Measurements from ENCODE around the gene PMPCA.

PMPCA gene, protein sequence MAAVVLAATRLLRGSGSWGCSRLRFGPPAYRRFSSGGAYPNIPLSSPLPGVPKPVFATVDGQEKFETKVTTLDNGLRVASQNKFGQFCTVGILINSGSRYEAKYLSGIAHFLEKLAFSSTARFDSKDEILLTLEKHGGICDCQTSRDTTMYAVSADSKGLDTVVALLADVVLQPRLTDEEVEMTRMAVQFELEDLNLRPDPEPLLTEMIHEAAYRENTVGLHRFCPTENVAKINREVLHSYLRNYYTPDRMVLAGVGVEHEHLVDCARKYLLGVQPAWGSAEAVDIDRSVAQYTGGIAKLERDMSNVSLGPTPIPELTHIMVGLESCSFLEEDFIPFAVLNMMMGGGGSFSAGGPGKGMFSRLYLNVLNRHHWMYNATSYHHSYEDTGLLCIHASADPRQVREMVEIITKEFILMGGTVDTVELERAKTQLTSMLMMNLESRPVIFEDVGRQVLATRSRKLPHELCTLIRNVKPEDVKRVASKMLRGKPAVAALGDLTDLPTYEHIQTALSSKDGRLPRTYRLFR

DNA sequence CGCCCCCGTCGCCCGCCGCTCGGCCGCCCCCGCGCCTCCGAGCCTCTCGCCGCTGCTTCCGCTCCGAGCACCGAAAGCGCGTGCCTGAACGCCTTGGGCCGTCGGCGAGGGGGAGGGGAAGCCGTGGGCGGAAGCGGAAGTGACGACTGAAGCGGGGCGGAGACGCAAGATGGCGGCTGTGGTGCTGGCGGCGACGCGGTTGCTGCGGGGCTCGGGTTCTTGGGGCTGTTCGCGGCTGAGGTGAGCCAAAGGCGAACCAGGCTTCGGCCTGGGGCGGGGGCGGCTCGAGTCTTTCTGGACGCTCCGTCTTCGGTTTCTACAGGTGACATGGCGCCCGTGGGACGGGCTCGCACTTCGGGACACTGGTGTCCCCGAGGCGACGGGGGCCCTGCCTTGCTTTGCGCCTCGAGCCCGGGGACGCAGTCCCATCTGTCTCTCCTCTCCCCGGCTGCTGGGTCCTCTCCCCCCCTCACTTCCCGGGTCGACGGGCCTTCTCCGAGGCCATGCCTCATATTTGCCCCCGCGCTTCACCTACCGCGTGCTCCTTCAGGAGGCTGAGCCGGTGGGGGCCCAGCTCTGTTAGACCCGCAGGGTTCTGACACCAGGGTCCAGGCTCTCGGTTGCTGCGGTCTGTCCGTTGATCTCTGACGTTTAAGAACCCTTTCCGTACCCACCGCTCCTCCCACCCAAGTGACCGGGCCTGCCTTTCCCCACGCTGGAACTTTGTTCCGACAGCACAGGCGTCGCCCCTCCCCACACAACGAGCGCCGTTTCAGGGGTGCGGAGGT is at the start of gene PMPCA, which contains the start of gene ENTR1:
Gene PMPCA (plus strand): TSS at position 159 of the 788 bp plus-strand sequence. CDS start 11 bp downstream, at position 170.
Gene ENTR1 (minus strand): TSS at position 115 of the 788 bp plus-strand sequence. CDS start 217 bp downstream, outside the sequence.
- peak; percentile 95 for DNase-seq (ENCODE audit: low read depth)

DNA sequence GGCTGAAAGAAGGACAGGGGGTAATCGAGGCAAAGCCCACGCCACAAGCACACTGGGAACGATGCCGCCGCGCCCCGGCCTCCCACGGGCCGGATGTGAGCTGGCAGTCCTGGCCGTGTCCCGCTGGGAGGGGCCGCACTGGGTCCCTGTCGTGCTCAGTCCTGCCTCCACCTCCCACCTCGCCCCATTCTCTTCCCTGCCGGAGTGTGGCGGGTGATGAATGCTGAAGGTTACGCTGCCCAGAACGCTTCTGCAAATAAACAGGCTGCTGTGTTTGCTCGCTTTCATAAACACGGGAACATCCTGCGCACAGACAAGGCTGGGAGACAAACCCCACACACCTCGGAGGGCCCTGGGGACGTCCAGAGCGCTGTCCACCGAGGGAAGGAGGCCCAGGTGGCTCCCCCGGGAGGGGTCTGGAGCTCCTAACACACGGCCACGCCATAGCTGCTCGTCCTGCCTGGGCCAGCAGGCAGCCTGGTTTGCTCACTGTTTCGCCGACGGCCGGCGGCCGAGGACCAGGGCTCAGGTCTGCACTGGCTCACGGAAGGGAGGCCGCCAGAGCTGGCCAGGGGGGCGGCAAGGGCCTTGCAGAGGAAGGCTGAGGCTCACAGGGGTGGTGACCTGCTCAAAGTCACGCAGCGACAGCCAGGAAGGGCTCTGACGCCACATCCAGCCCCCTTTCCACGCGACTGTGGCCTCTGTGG is 49.3 kb upstream of the PMPCA start:
- no peak for DNase-seq (ENCODE audit: low read depth)

- no peak for DNase-seq (ENCODE audit: low read depth)
Measured at GRCh38 chr9:136361754-136362449, 48.6 kb upstream of the PMPCA start.

DNA sequence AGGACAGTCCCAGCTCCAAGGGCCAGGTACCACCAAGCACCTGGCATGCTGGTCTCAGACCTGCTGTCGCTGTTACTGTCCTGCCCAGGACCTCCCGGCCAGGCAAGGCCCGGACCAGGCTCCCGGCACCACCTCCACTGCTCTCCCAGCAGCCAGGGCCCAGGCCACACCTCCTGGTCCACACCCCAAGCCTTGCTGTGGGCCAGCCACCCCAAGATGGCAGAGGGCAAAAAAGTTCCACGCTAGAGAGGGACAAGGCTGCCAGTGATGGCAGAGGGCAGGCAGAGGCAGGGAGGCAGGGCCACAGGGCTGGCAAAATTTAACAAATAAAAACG is 48.0 kb upstream of the PMPCA start:
- no peak for DNase-seq (ENCODE audit: low read depth)

- peak; percentile 93 for DNase-seq (ENCODE audit: low read depth)
Measured at GRCh38 chr9:136363106-136363948, 47.1 kb upstream of the PMPCA start, which contains the start of gene DNLZ. DNLZ (minus strand) TSS chr9:136363744; CDS start chr9:136363714, 30 bp downstream.

GRCh38 chr9:136363949-136364748 is 46.3 kb upstream of the PMPCA start:
- DNase-seq (ENCODE audit: low read depth), result no peak

GRCh38 chr9:136364942-136365774 is 45.3 kb upstream of the PMPCA start:
- DNase-seq (ENCODE audit: low read depth), result no peak

GRCh38 chr9:136365775-136366222 is 44.7 kb upstream of the PMPCA start:
- DNase-seq (ENCODE audit: low read depth), result no peak

GRCh38 chr9:136366826-136367225 is 43.6 kb upstream of the PMPCA start:
- no peak for DNase-seq (ENCODE audit: low read depth)

- no peak for DNase-seq (ENCODE audit: low read depth)
Measured at GRCh38 chr9:136367296-136368145, 42.9 kb upstream of the PMPCA start.

- DNase-seq (ENCODE audit: low read depth), result no peak
Measured at GRCh38 chr9:136368190-136368589, 42.3 kb upstream of the PMPCA start.

DNA sequence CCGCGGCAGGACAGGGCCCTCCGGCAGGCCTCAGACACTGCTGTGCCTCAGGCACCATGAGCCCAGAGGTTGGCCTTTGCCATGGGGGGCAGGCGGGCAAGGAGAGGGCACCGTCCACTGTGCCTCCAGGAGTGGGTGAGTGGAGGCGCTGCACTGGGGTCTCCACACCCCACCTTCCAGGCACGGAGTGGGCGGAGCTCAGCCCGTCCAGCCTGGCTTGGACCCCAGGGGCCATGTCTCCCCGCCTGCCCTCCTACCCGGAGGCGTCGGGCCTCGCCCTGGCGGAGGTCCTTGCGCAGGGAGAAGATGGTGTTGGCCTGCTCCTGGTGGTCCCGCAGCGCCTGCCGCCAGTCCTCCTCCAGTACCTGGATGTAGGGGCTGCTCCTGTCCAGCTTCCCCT is 40.4 kb upstream of the PMPCA start:
- DNase-seq (ENCODE audit: low read depth), result no peak

- no peak for DNase-seq (ENCODE audit: low read depth)
Measured at GRCh38 chr9:136370687-136371532, 39.5 kb upstream of the PMPCA start.

DNA sequence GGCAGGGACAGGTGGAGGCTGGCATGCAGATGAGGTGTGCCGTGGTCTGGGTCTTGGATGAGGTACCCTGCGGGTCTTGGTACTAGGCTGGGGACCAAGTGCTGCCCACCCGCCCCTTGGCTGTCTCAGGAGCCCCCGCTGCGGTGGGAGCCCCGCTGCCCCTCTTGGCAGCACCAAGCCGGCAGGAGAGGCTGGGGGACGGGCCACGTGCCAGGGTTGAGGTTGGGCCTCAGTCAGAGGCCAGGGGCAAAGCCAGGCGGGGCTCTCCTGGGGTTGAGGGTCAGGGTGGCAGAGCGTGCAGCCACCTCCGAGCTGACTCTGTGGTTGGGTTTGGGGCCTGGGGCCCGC is 39.0 kb upstream of the PMPCA start:
- DNase-seq (ENCODE audit: low read depth), result no peak

DNA sequence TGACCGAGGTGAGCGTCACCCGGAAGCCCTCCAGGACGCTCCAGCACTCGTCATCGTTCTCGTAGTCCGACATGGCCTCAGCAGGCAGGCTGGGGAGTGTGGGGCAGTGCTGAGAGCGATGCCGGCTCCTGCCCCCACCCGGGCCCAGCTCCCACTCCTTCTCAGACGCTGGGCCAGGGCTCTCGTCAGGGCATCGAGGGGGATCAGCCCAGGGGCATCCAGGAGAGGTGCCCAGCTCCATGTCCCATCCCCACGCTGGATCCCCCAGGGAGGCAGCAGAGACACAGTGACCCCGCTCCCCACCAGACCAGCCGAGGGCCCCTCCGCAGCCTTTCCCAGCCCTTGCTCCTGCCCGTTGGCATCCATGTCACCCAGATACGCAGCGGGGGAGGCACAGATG is 38.5 kb upstream of the PMPCA start:
- DNase-seq (ENCODE audit: low read depth), result no peak

GRCh38 chr9:136372561-136373299 is 37.7 kb upstream of the PMPCA start:
- DNase-seq (ENCODE audit: low read depth), result no peak
